ENCODE results near the gene CD84.

- no peak for TF ChIP-seq EZH2phosphoT487 (IDR thresholded peaks at IDR 0.05; ENCODE audit: borderline replicate concordance, low read length)
- no peak for TF ChIP-seq CTCF (IDR thresholded peaks at IDR 0.05; ENCODE audit: low read depth, low read length, poor library complexity, severe bottlenecking)
Observed at GRCh38 chr1:160538985-160539651, 40.2 kb downstream of the CD84 start.

All from DOHH2 (cell line).